ENCODE measurements around the gene KCNQ2.

Gene KCNQ2

GRCh38 chr20:63432577-63433325 lies 39.7 kb downstream of the KCNQ2 start:
- DNase-seq: no peak

- DNase-seq: no peak
These were observed 40.5 kb downstream of the KCNQ2 start for GRCh38 chr20:63431944-63432343.

GRCh38 chr20:63430891-63431290 lies 41.6 kb downstream of the KCNQ2 start:
- no peak for DNase-seq

DNA sequence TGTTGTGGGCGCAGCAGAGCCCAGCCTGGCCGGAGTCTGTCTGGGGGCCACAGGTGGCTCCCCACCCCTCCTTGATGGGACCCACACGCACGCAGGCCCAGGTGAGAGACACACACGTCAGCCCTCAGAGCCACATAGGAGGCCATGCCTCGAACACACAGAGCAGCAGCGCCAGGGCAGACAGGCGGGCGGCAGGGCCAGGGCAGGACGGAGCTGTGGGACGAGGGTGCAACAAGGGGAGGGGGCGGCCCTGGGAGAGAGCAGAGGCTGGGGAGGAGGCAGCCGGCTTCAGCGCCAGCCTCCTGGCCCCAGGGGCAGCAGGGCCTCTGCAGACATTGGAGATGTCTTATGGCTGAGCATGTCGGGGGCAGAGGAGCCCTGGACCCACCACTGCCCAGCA lies 42.5 kb downstream of the KCNQ2 start:
- no peak for DNase-seq

GRCh38 chr20:63428906-63429575 lies 43.4 kb downstream of the KCNQ2 start:
- DNase-seq: no peak

- no peak for DNase-seq
These were observed 44.6 kb downstream of the KCNQ2 start for GRCh38 chr20:63427724-63428330.

GRCh38 chr20:63427206-63427605 lies 45.2 kb downstream of the KCNQ2 start:
- no peak for DNase-seq

DNA sequence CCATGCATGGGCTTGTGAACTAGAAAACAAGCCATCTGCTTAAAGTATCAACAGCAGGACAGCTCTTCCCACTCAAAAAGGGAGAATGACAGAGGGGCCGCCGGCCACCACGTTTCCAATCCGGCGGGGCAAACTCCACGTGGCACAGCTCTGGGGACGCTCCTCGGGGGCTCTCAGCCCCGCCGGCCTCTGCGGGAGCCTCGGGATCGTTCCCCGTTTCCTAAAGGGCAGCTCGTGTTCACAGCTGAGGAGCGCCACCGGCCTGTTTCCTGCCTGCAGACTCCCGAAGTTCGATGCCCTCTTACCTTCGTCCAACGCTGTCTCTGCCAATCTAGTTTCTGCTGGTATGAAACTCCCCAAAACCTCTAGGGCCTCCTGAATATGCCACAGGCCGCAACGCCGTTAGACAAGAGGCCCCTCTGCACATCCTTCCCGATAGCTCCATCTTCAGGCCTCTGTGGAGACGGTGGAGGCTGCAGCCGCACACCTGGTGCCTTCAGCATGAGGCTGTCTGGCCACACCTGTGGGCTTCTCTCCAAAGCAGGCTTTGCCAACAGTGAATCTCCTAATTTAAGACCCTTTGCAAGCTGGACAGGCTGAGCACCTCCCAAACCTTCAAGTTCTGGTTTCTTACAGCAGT lies 46.5 kb downstream of the KCNQ2 start:
- DNase-seq: no peak

DNA sequence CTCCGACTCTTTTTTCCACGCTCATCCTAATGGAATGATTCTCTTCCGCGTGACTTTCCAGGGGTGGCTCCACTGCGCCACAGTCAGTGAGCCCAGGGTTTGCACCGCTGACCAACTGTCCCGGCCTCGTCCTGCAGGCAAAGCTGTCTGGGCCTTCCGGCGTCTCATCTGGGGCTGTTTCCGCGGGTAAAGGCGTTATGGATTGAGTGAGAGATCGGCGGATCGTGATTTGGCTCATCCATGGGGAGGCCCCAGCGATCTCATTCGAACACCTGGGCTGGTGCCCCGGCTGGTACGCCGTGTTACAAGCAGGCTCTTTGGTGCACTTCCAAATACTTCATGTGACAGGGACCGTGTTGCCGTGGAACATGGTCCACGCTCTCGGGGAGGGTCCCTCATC lies 47.8 kb downstream of the KCNQ2 start:
- no peak for DNase-seq

DNA sequence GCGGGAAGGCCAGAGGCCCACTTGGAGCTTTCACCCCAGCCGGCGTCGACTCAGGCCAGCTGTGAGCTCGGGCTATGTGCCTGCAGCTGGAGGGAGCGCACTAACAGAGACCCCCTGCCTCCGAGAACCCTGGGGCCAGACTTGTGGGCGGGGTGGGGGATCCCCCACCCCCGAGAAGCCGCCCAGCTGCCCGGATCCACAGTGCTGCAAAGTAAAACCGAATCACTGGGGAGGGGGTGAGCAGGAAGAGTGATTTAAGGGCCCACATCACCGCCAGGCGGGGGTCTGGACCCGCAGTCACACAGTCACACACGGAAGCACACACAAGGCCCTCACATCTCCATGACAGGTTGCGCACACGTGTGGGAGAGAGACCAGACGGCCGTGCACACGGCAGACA lies 48.7 kb downstream of the KCNQ2 start:
- DNase-seq: no peak

DNA sequence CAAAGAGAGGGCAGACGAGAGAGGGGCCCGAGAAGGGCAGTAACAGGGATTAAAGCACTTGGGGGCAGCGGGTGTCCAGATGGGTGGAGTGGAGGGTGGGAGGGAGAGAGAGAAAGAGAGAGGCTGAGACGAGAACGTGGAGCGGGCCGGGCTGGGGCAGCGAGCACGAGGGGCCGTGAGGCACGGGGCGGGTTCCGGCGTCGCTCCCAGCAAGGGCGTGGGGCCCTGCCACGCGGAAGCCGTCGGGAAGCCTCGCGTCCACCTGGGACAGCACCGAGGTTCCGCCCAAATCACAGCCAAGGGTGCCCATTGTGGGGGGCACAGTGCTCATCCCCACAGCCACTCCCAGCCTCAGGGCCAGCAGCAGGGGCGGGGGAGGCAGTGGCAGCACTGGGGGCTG lies 49.8 kb downstream of the KCNQ2 start:
- no peak for DNase-seq

GRCh38 chr20:63421913-63422312 lies 50.5 kb downstream of the KCNQ2 start:
- DNase-seq: no peak

DNA sequence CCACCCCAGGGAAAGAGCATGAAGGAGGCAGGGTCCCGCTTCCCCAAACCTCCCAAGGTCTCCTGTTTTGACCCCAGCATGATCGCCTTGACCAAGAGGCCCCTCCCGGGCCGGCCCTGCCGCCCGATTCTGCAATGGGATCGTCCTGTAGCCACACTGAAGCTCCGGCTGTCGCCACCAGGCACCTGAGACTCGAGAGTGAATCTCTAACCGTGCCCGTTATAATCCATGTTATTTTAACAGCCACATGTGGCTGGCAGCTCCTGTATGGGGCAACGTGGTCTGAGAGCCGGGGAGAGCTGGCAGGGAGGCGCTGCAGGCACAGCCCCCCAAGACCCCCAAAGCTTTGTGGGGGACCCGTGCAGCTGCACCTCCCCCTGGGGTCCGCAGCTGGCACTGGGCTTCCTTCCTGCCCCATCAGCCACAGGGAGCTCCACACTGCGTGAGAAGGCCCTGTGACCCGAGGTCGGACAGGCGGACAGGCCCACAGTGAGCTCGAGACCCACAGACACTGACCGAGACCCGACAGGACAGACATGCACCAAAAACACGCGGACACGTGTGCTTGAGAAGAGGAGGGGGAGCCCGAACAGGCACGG lies 51.3 kb downstream of the KCNQ2 start:
- DNase-seq: no peak

DNA sequence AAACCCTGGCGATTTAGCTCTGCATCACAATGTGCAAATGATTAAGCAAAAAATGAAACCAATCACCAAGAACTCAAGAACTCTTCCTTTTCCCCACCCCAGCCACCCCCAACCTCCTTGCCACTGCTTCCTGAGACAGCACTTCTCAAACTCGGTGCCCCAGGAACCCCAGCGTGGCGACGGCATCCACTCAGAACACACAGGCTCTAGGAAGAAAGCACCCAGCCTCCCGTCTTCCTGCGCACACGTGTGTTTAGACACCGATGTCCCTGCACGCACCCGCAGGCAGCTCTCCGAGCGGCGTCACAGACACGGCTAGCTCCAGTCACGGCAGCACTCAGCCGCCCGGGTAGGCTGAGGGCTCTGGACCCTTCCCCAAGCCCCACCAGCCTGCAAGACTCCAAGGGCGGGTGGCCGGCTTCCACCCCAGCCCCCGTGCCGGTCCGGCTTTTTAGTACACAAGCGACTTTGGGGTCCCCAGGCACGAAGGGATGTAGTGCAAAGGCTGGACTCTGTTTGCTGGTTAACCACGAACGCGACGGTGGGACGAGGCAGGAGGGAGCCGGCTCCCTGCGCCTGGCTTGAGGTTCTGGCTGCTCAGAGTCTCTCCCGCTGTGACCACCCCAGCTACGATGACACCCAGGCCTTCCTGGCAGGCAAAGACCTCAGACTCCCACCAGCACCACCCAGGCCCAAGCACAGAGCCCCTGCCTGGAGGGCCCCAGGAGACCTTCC lies 51.9 kb downstream of the KCNQ2 start:
- DNase-seq: no peak

GRCh38 chr20:63419299-63419698 lies 53.2 kb downstream of the KCNQ2 start:
- no peak for DNase-seq

DNA sequence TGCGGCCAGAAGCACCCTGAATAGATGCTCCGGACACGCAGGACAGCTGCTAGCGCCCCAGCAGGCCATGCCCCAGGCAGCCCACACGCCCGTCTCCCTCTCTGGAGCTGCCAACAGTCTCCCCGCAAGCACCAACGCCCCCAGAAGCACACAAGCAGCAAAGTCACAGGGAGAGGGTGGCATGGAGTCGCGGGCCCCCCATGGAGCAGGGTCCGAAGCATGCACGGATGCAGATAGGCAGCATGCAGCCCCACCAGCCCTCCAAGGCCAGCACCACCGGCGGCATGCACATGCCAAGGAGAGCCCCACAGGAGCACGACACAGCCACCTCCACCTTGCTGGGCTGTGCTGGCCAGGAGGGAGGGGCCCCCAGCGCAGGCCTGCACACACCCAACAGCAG lies 53.8 kb downstream of the KCNQ2 start:
- DNase-seq: no peak

- DNase-seq: no peak
These were observed 54.7 kb downstream of the KCNQ2 start for GRCh38 chr20:63417738-63418120.

GRCh38 chr20:63417097-63417737 lies 55.2 kb downstream of the KCNQ2 start:
- DNase-seq: no peak

GRCh38 chr20:63416631-63417030 lies 55.8 kb downstream of the KCNQ2 start:
- no peak for DNase-seq

- DNase-seq: no peak
These were observed 56.6 kb downstream of the KCNQ2 start for GRCh38 chr20:63415647-63416391.

DNA sequence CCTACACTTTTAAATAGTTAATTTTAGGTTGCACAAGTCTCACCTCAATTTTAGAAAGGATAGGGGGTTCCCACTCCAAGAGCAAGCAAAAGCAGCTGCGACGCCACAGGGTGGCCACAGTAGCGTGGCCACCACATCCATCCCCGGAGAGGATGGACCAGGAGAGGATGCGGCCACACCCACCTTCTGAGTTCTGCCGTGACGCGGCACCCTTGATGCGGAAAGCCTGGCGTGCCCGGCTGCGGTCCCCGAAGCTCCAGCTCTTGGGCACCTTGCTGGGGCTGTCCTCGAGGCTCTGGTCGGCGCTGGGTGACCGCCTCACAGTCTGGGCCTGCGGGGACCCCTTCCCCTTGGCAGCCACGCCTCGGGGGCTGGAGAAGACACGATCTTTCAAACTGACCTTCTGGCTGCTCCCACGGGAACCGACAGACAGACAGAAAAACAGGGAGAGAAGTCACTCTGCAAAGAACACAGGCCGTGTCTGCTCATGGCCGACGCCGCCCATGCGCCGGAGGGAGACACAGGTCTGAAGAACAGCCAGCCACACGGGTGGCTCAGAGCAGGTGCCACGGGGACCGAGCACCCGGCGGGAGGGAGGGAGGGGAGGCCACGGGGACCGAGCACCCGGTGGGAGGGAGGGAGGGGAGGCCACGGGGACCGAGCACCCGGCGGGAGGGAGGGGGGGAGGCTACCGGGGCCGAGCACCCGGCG lies 57.6 kb downstream of the KCNQ2 start:
- DNase-seq: no peak

All from activated CD4-positive, alpha-beta T cell treated with anti-CD3 and anti-CD28 coated beads, Interleukin-2, amount 50 U/mL, for 4 hours (primary cell).